Stomach smooth muscle (tissue), 2 donors: ENCODE results near the gene ARID5A.
"Not testable (repeated sequence)": the region's sequence is repeated elsewhere in the genome, so short reads cannot be mapped to it uniquely, and the experiment has no call there.

Source experiments
- H3K27ac ChIP-seq: one replicate; pipeline ENCODE4 v1.7.0; 2013; ENCODE audit warnings: mild to moderate bottlenecking, low read length, inconsistent platforms
- H3K27me3 ChIP-seq, 2 donors: one replicate each; pipeline ENCODE4 v1.7.0; 2013; ENCODE audit warnings: low read length in 2 of 2; ENCODE audit not compliant: insufficient read depth in 2 of 2, control insufficient read depth in 1 of 2
- H3K36me3 ChIP-seq, 2 donors: one replicate each; pipeline ENCODE4 v1.7.0; 2013; ENCODE audit warnings: low read length in 2 of 2; ENCODE audit not compliant: control insufficient read depth in 2 of 2, insufficient read depth in 2 of 2
- H3K4me1 ChIP-seq: one replicate; pipeline ENCODE4 v1.7.0; 2013; ENCODE audit warnings: low read length; ENCODE audit not compliant: control insufficient read depth, insufficient read depth
- H3K4me3 ChIP-seq, 2 donors: one replicate each; pipeline ENCODE4 v1.7.0; 2013; ENCODE audit warnings: low read length in 2 of 2
- H3K9ac ChIP-seq, 2 donors: one replicate each; pipeline ENCODE4 v1.7.0; 2013; ENCODE audit warnings: low read length in 2 of 2, mild to moderate bottlenecking in 1 of 2
- H3K9me3 ChIP-seq, 2 donors: one replicate each; pipeline ENCODE4 v1.7.0; 2013; ENCODE audit warnings: low read length in 2 of 2; ENCODE audit not compliant: control insufficient read depth in 2 of 2
- donor health status: healthy.
- donor health status: Pancreatic carcinoma.

Gene ARID5A

DNA sequence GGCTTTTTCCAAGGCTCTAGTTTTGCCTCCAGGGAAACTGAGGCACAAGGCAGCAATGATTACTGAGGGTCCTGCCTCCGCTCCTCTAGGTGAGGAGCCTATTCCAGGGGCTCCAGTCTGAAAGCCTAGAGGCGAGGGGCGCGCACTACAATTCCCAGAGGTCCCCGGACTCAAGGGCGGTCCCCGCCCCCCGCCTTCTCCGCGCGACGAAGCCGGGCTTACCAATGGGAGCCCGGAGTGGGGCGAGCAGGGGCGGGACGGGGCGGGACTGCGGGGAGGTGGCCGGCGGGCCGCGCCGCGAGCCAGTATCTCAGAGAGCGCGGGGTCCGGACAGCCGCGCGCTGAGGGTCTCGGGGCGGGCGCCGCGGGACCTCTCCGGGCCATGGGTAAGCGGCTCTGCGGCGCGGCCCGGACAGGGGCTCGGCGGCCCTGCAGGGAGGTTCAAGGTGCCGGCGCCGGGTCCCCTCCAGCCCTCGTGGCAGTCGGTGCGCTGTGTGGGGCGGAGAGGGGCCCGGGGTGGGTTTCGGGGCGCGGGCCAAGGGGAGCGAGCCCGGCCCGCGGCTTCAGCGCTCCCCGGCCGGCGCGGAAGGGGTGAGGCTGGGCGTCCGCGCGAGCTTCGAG is at the start of gene ARID5A:
ARID5A (plus strand) TSS at position 308 of the 621 bp plus-strand sequence; CDS start at position 383, 75 bp downstream.
- Histone ChIP-seq H3K36me3 (no peaks in the 10 kb centered on the region), H3K4me3 (peak within 1 kb of the TSS; percentile 86 to 89), H3K27me3 (no peaks in the 10 kb centered on the region), H3K4me1 (peaks cover 74% of the 10 kb centered on the region), H3K27ac (peak within 1 kb of the TSS; percentile 80), H3K9me3 (no peaks in the 10 kb centered on the region), H3K9ac (peak within 1 kb of the TSS; percentile 75 to 83)

GRCh38 chr2:96489261-96489660 is 47.3 kb upstream of the ARID5A start:
- no peak overlapping the region for H3K27ac ChIP-seq
- no peak overlapping the region for H3K4me3 ChIP-seq
- no peaks in the 10 kb centered on the region for H3K27me3 ChIP-seq
- H3K9me3 ChIP-seq, result no peaks in the 10 kb centered on the region
- no peak overlapping the region for H3K9ac ChIP-seq
- H3K36me3 ChIP-seq, result no peaks in the 10 kb centered on the region
- peaks cover 9% of the 10 kb centered on the region for H3K4me1 ChIP-seq

- no peaks in the 10 kb centered on the region for H3K36me3 ChIP-seq
- H3K4me1 ChIP-seq, result peaks cover 9% of the 10 kb centered on the region
- no peak overlapping the region for H3K9ac ChIP-seq
- no peaks in the 10 kb centered on the region for H3K27me3 ChIP-seq
- peaks cover 0 to 2% of the 10 kb centered on the region in 2 donors for H3K9me3 ChIP-seq
- no peak overlapping the region for H3K4me3 ChIP-seq
- H3K27ac ChIP-seq, result no peak overlapping the region
These were observed 46.9 kb upstream of the ARID5A start for GRCh38 chr2:96489663-96490062.

- no peaks in the 10 kb centered on the region for H3K4me1 ChIP-seq
- no peak overlapping the region for H3K27ac ChIP-seq
- H3K9me3 ChIP-seq, result peaks cover 0 to 2% of the 10 kb centered on the region in 2 donors
- H3K4me3 ChIP-seq, result no peak overlapping the region
- no peaks in the 10 kb centered on the region for H3K27me3 ChIP-seq
- no peaks in the 10 kb centered on the region for H3K36me3 ChIP-seq
- H3K9ac ChIP-seq, result no peak overlapping the region
These were observed 44.6 kb upstream of the ARID5A start for GRCh38 chr2:96491860-96492497.

DNA sequence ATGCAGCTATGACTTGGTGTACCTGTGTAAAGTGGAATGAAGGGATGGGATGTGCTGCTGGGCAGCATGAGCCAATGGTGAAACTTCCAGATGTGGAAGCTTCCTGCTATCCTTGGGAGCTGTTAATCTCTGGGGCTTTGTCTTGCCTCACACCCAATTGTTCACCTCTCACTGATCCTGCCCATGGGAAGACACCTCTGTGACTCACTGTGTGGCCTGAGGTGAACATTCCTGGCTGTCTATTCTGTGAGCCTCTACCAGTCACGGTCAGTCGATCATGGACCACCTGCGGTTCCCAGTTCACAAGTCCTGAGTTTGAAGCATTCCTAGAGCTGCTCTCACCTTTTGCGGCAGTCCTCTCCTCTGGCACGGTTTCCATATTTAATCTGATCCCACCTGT is 43.5 kb upstream of the ARID5A start:
- Histone ChIP-seq H3K4me3 (no peak overlapping the region), H3K9me3 (peaks cover 0 to 2% of the 10 kb centered on the region in 2 donors), H3K4me1 (no peaks in the 10 kb centered on the region), H3K27ac (no peak overlapping the region), H3K9ac (no peak overlapping the region), H3K36me3 (no peaks in the 10 kb centered on the region), H3K27me3 (no peaks in the 10 kb centered on the region)

DNA sequence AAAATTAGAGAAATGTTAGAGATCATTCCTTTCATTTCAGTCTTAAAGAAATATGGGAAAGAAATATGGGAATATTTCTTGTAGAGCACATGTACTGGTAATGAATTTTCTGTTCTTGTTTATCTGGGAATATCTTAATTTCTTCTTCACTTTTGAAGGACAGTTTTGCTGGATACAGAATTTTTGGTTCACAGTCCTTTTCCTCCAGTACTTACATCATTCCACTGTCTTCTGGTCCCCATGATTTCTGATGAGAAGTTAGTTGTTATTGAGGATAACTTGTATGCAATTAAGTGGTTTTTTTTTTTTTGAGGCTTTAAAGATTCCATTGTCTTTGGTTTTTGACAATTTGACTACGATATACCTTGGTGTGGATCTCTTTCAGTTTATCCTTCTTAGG is 42.4 kb upstream of the ARID5A start:
- Histone ChIP-seq H3K9me3 (peaks cover 0 to 2% of the 10 kb centered on the region in 2 donors), H3K4me3 (no peak overlapping the region), H3K4me1 (no peaks in the 10 kb centered on the region), H3K36me3 (no peaks in the 10 kb centered on the region), H3K9ac (no peak overlapping the region), H3K27me3 (no peaks in the 10 kb centered on the region), H3K27ac (no peak overlapping the region)

- H3K4me3 ChIP-seq, result no peak overlapping the region
- peaks cover 4 to 12% of the 10 kb centered on the region in 2 donors for H3K27me3 ChIP-seq
- H3K9me3 ChIP-seq, result peaks cover 0 to 2% of the 10 kb centered on the region in 2 donors
- H3K9ac ChIP-seq, result no peak overlapping the region
- no peak overlapping the region for H3K27ac ChIP-seq
- peaks cover 4% of the 10 kb centered on the region for H3K4me1 ChIP-seq
- H3K36me3 ChIP-seq, result no peaks in the 10 kb centered on the region
These were observed 40.4 kb upstream of the ARID5A start for GRCh38 chr2:96495982-96496629.

- H3K4me3 ChIP-seq, result no peak overlapping the region
- no peak overlapping the region for H3K27ac ChIP-seq
- H3K27me3 ChIP-seq, result peaks cover 16 to 26% of the 10 kb centered on the region in 2 donors
These were observed 38.5 kb upstream of the ARID5A start for GRCh38 chr2:96498021-96498431.

DNA sequence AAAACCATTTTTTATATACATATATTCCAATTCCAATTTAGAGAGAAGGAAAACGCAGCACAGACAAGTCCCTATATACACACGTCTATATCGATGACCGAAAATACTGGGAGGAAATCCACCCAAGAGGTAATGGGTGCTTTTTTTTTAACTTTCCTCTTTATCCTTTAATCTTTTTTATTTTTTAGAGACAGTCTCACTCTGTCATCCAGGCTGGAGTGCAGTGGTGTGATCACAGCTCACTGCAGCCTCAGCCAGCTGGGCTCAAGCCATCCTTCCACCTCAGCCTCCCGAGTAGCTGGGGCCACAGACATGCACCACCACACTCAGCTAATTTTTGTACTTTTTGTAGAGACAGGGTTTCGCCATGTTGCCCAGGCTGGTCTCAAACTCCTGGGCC is 37.9 kb upstream of the ARID5A start:
- H3K4me1 ChIP-seq, H3K4me3 ChIP-seq, H3K36me3 ChIP-seq: not testable (repeated sequence)

More at GRCh38 chr2:96498021-96498431, 38.5 kb upstream of the ARID5A start:
- Histone ChIP-seq H3K9ac (no peak overlapping the region), H3K4me1 (peaks cover 8% of the 10 kb centered on the region), H3K36me3 (no peaks in the 10 kb centered on the region), H3K9me3 (peaks cover 0 to 2% of the 10 kb centered on the region in 2 donors)

DNA sequence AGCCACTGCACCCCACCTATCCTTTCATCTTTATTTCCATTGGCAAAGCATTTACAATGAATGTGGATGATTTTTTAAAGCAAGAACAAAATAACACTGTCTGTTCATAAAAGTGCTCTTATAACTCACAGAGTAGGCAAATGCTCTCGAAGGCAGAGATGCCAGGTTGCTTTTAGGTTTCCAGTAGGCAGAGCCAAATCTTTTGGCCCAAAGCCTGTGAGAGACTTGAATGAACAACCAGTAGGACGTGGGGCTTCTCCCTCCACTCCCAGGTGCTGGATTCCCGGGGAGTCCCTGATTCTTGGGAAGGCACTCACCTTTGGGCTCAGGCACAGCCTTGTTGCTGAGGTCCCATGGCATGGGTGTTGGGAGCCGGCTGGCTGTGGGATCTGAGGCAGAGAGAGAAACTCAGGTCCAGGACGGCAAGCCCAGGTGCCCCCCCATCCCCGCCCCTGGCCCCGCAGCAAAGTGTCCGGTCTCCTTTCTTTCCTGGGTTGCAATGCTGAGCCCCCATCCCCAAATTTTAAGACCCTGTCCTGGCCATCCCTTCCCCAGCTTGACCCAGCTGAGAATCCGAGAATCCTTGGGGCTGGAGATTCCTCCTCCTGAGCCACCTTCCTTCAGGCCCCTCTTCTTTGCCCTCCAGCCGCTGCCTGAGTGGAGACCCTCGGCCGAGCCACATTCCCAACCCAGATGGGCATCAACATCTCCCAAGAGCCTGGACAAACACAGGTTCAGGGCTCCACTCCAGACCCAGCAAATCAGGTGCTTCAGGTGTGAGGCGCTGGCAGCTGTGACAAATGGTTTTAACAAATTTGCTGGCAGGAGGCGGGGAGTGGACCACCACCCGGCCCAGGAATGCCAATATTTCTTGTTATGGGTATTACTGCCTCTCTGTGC is 37.2 kb upstream of the ARID5A start:
- peaks cover 20 to 26% of the 10 kb centered on the region in 2 donors for H3K27me3 ChIP-seq
- no peak overlapping the region for H3K27ac ChIP-seq
- no peaks in the 10 kb centered on the region for H3K36me3 ChIP-seq
- no peak overlapping the region for H3K9ac ChIP-seq
- peaks cover 0 to 2% of the 10 kb centered on the region in 2 donors for H3K9me3 ChIP-seq
- no peak overlapping the region for H3K4me3 ChIP-seq
- peaks cover 8% of the 10 kb centered on the region for H3K4me1 ChIP-seq

More for the DNA sequence above, 37.9 kb upstream of the ARID5A start:
- H3K27ac ChIP-seq, H3K9me3 ChIP-seq, H3K9ac ChIP-seq: not testable (repeated sequence)
- H3K27me3 ChIP-seq, result peaks cover 19 to 26% of the 10 kb centered on the region in 2 donors
